ENCODE results near the gene ABLIM1.

- no peak for TF ChIP-seq POLR2A (IDR thresholded peaks at IDR 0.05; ENCODE audit: low read length)
- no peak for TF ChIP-seq GATA1 (IDR thresholded peaks at IDR 0.05; ENCODE audit: low read depth, low read length)
Observed at GRCh38 chr10:114388275-114388674, 269.8 kb downstream of the ABLIM1 start.

All from erythroblast (primary cell).